OCI-LY3 (cell line): ENCODE results near the gene DNASE1L3.

Experiments
- H2AFZ ChIP-seq: fragments of 200-600, 300-600 bp; shearing (Covaris generic); 2 replicates; pipeline ENCODE4 v1.6.0; 2014; ENCODE audit warnings: antibody characterized with exemption, low read depth, low read length
- H3K27ac ChIP-seq: fragments of 200-600, 300-600 bp; sonication (generic); 2 replicates; pipeline ENCODE4 v1.5.1; 2014; ENCODE audit warnings: mild to moderate bottlenecking, low read length, moderate library complexity, mixed read lengths
- H3K27me3 ChIP-seq: fragments of 200-600, 300-600 bp; sonication (generic); 2 replicates; pipeline ENCODE4 v1.6.1; 2014; ENCODE audit warnings: low read depth, low read length, mixed read lengths
- H3K36me3 ChIP-seq: fragments of 200-600, 300-600 bp; sonication (generic); replicated peaks from 2 replicates; pipeline ENCODE3; 2014; ENCODE audit warnings: low read depth, low read length, mixed read lengths
- H3K4me1 ChIP-seq: fragments of 300-600, 200-600 bp; sonication (generic); 2 replicates; pipeline ENCODE4 v1.6.1; 2014; ENCODE audit warnings: low read length, mixed read lengths
- H3K4me2 ChIP-seq: fragments of 200-600, 300-600 bp; sonication (generic); 2 replicates; pipeline ENCODE4 v1.6.1; 2014; ENCODE audit warnings: low read length, mixed read lengths
- H3K4me3 ChIP-seq: fragments of 300-600, 200-600 bp; sonication (generic); 2 replicates; pipeline ENCODE4 v1.5.1; 2014; ENCODE audit warnings: antibody characterized with exemption, mild to moderate bottlenecking, low read length, moderate library complexity
- H3K79me2 ChIP-seq: fragments of 300-600, 200-600 bp; shearing (Covaris generic); 2 replicates; pipeline ENCODE4 v1.6.1; 2014; ENCODE audit warnings: mild to moderate bottlenecking, low read length, mixed read lengths
- H3K9ac ChIP-seq: fragments of 300-600, 200-600 bp; shearing (Covaris generic); 2 replicates; pipeline ENCODE4 v1.6.0; 2014; ENCODE audit warnings: mild to moderate bottlenecking, low read length, moderate library complexity
- H3K9me3 ChIP-seq: fragments of 200-600, 300-600 bp; shearing (Covaris generic); 2 replicates; pipeline ENCODE4 v1.6.1; 2014; ENCODE audit warnings: low read length, mixed read lengths; ENCODE audit not compliant: insufficient read depth
- H4K20me1 ChIP-seq: fragments of 200-600, 300-600 bp; sonication (generic); 2 replicates; pipeline ENCODE4 v1.6.1; 2016; ENCODE audit warnings: low read length, mixed read lengths; ENCODE audit not compliant: insufficient read depth
- CTCF ChIP-seq: fragments of 200-600, 300-600 bp; sonication (generic); IDR thresholded peaks from 2 replicates; pipeline ENCODE4 v1.5.1; 2014; ENCODE audit warnings: antibody characterized with exemption, low read length, low read depth
- EZH2phosphoT487 ChIP-seq: fragments of 200-600 bp; shearing (Covaris generic); IDR thresholded peaks from 2 replicates; pipeline ENCODE4 v1.6.1; 2018; ENCODE audit warnings: antibody characterized with exemption, mixed run types, low read depth

DNASE1L3 gene

GRCh38 chr3:58189691-58190090 is 21.1 kb downstream of the DNASE1L3 start:
- TF ChIP-seq CTCF, result no peak
- no peak for TF ChIP-seq EZH2phosphoT487
- H3K27me3 ChIP-seq, result no peaks in the 10 kb centered on the region
- H3K9me3 ChIP-seq, result no peaks in the 10 kb centered on the region

GRCh38 chr3:58188921-58189451 is 21.8 kb downstream of the DNASE1L3 start:
- no peak for TF ChIP-seq EZH2phosphoT487
- TF ChIP-seq CTCF, result no peak
- Histone ChIP-seq H2AFZ (no peak overlapping the region; the same call in 1 of the 2 replicates), H3K4me3 (no peak overlapping the region), H3K9me3 (no peaks in the 10 kb centered on the region), H4K20me1 (no peaks in the 10 kb centered on the region), H3K36me3 (no peaks in the 10 kb centered on the region), H3K27me3 (no peaks in the 10 kb centered on the region), H3K79me2 (no peaks in the 10 kb centered on the region), H3K4me1 (no peaks in the 10 kb centered on the region), H3K9ac (no peak overlapping the region), H3K27ac (no peak overlapping the region), H3K4me2 (no peak overlapping the region)

More at GRCh38 chr3:58189691-58190090, 21.1 kb downstream of the DNASE1L3 start:
- Histone ChIP-seq H3K36me3 (no peaks in the 10 kb centered on the region), H3K4me3 (no peak overlapping the region), H3K79me2 (no peaks in the 10 kb centered on the region), H3K4me2 (no peak overlapping the region), H3K9ac (no peak overlapping the region), H3K4me1 (no peaks in the 10 kb centered on the region), H2AFZ (no peak overlapping the region), H3K27ac (no peak overlapping the region), H4K20me1 (no peaks in the 10 kb centered on the region)

GRCh38 chr3:58188173-58188564 is 22.6 kb downstream of the DNASE1L3 start:
- H3K27ac ChIP-seq, result no peak overlapping the region
- no peaks in the 10 kb centered on the region for H3K9me3 ChIP-seq
- no peak overlapping the region for H3K4me3 ChIP-seq
- H3K36me3 ChIP-seq, result no peaks in the 10 kb centered on the region
- no peaks in the 10 kb centered on the region for H3K4me1 ChIP-seq
- H2AFZ ChIP-seq, result no peak overlapping the region
- no peaks in the 10 kb centered on the region for H4K20me1 ChIP-seq
- no peaks in the 10 kb centered on the region for H3K27me3 ChIP-seq
- H3K9ac ChIP-seq, result no peak overlapping the region
- TF ChIP-seq CTCF, result no peak
- H3K79me2 ChIP-seq, result no peaks in the 10 kb centered on the region
- no peak overlapping the region for H3K4me2 ChIP-seq

- TF ChIP-seq CTCF (no peak), EZH2phosphoT487 (no peak)
- H3K9me3 ChIP-seq, result no peaks in the 10 kb centered on the region
- H3K9ac ChIP-seq, result no peak overlapping the region
- H3K27ac ChIP-seq, result no peak overlapping the region
- H3K79me2 ChIP-seq, result no peaks in the 10 kb centered on the region
- H3K27me3 ChIP-seq, result no peaks in the 10 kb centered on the region
- H2AFZ ChIP-seq, result no peak overlapping the region; the same call in 1 of the 2 replicates
- peaks cover 6% of the 10 kb centered on the region; the same call in 1 of the 2 replicates for H3K4me1 ChIP-seq
- H4K20me1 ChIP-seq, result no peaks in the 10 kb centered on the region
- H3K4me3 ChIP-seq, result no peak overlapping the region
- no peak overlapping the region for H3K4me2 ChIP-seq
- H3K36me3 ChIP-seq, result no peaks in the 10 kb centered on the region
Measured at GRCh38 chr3:58184982-58185360, 25.8 kb downstream of the DNASE1L3 start.
